HG02943 (cell line): ENCODE results near the gene LCMT2.

Source experiments
- ATAC-seq: cut with Tn5 transposase; IDR thresholded peaks from one replicate; pipeline ENCODE4 v1.9.1; 2021; ENCODE audit warnings: mild to moderate bottlenecking, low read depth, moderate library complexity; ENCODE audit not compliant: unreplicated experiment

The LCMT2 gene

DNA sequence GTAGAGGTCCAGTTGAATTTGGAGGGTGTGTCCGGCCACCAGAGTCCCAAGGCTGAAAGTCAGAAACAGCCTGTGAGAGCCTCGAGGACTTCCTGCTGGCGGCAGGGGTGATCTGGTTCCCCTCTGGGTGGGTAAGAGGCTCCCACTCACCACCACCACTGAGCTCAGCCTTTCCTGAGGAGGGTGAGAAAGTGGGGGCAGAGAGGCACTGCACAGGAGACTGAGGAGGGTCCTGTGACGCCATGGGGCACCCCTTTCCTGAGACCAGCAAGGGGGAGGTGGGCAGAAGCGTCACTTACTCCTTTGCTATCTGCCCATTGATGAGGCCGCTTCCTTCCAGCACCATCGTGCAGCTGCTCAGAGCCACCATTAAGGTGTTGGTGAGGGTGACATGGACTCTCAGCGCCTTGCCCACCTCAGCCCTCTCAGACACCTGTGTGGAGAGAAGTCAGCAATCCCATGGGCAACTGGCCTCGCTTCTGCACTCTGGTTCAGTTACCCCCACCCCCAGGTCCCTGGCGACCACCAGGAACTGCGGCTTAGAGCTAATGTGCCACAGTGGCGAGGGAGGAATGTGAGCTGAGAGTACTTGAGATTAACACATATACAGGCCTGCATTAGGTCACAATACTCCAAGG lies 53.7 kb downstream of the LCMT2 start:
- ATAC-seq: no peak

DNA sequence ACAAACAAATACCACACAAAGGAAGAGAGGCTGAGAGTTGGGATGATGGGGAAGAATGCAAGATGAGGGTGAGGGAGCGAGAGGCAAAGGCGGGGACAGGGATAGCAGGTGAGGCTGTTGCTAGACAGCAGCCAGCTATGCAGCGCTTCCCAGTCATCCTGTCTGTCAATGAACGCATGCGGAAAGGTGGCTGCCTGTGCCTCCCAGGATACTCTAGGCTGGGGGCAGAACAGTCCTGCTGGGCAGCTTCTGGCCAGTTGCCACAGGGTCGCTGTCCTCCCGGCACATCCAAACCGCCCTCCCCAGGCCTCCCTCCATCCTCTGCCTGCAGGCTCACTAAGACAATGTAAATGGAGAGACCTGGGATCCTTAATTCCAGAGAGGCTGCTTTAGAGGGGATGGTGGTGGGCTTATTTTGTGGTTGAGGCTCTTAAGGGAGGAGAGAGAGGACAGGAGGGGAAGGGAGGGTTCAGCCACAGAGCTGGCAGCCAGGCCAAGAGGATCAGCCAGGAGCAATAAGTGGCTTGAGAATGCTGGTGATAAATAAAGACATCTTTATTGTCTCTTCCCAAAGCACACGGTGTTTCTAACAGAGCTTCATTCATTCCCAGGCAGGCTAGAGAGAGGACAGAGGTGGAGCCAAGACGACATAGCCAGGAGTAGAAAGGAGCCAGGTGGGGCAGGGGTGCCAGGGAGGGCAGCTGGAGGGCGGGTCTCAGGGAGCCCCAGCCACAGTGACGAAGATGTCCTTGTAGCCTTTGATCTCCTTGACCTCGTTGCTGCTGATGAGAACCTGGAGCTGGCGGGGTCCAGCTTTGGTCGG lies 54.4 kb downstream of the LCMT2 start:
- ATAC-seq: no peak

DNA sequence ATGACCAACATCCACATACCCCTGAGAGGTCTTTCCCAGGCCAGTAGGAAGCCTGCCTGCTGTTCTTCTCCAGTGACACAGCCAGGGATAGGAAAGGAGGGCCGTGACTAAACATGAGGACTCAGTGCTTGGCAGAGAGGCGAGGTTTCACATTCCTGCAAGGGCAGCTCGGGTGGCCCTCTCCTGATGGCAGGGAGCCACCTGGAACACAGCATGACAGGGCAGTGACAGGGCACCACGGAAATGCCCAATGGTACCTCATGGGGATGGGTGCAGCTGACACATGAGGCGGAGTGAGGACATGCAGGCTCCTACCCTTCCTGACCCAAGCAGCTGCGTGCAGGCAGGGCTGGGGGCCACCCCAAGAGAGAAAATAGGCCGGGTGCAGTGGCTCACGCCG lies 56.2 kb downstream of the LCMT2 start:
- ATAC-seq: no peak
